Measurements from ENCODE around the gene PAX5.
"Not testable (repeated sequence)": the region's sequence is repeated elsewhere in the genome, so short reads cannot be mapped to it uniquely, and the experiment has no call there.

Gene PAX5

GRCh38 chr9:36873247-36873875, 160.7 kb downstream of the PAX5 start:
- peak; percentile 28 to 65 (median 54) for DNase-seq

GRCh38 chr9:36872641-36873040, 161.4 kb downstream of the PAX5 start:
- no peak for DNase-seq

GRCh38 chr9:36871606-36872005, 162.5 kb downstream of the PAX5 start:
- DNase-seq, result no peak

- DNase-seq, result no peak
Observed at GRCh38 chr9:36870960-36871359, 163.1 kb downstream of the PAX5 start.

DNA sequence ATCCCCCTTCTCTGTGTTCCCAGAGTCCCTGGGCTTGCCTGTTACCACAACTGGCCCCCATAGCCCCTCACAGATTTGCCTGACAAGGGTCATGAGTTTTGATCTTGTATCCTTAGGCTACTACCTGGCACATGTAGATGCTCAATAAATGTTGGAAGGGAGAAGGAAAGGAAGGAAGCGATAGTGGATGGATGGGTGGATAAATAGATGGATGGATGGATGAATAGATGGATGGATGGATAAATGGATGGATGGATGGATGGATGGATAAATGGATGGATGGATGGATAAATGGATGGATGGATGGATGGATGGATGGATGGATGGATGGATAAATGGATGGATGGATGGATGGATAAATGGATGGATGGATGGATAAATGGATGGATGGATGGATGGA, 164.5 kb downstream of the PAX5 start:
- DNase-seq, result not testable (repeated sequence)

DNA sequence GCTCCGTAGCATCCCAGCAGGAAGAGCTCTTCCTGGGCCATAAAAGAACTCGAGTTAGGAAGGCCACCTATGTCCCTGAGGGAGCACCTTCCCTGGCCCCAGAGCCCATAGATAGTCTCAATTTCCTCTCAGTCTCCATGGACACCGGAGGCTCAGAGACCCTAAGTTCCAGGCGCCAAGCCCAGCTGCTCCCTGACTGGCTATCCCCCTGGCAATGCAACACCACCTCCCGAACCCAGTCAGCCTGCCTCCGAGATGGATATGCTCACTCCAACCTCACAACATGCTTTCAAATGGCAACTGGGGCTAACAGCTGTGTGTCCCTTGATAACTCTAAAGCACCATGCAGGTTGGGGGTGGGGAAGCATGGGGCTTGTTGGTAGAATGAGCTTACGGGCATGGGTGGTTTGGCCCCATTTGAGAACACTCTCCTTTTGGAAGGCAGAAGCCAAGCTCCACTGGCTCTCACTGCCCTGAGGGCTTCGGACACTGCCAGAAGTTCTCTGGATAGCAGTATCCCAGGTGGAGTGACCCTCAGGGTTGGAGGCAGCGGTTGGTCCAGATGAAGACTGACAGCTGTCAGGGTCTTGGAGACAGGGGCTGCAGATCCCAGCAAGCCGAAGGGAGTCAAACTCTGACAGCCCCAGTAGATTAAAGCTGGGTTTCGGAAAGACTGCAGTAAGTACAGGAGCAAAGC, 165.3 kb downstream of the PAX5 start:
- no peak for DNase-seq

GRCh38 chr9:36867672-36868471, 166.2 kb downstream of the PAX5 start:
- no peak for DNase-seq

DNA sequence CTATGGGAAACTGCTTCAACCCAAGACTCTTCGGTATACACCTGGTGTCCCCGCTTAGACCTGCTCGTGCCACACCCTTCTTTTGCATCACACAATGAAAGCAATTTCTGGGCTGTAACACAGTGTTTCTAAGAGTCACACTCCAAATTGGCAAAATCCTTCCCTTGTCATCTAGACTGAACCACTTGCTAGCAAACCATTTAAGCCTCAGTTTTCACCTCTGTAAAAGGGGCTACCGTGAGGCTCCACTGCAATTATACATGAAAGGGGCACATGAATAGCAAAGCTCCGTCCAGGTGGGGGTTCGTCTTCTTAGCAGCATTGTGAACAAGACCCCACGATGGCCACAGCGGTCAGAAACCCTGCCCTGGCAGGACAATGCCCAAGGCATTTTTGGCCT, 166.8 kb downstream of the PAX5 start:
- DNase-seq, result no peak

DNA sequence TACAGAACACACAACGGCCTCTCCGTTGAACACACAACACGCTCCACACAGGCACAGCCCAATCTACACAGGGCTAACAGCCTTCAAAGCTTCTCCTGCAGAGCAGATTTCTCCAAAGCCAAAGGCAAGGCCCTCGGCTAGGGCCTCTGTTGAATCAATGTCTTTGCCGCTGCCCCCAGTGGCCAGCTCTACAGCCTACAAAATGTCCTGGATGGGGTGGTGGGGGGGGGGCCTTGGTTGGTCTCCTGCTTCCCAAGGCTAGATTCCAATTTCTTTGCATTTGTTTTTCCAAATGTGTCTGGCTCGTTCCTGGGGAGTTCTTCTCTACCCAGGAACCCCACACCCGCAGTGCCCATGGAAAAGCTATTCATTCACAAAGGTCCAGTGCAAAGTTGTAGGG, 167.2 kb downstream of the PAX5 start:
- no peak for DNase-seq

- DNase-seq, result no peak
Observed at GRCh38 chr9:36865731-36866635, 168.1 kb downstream of the PAX5 start.

DNA sequence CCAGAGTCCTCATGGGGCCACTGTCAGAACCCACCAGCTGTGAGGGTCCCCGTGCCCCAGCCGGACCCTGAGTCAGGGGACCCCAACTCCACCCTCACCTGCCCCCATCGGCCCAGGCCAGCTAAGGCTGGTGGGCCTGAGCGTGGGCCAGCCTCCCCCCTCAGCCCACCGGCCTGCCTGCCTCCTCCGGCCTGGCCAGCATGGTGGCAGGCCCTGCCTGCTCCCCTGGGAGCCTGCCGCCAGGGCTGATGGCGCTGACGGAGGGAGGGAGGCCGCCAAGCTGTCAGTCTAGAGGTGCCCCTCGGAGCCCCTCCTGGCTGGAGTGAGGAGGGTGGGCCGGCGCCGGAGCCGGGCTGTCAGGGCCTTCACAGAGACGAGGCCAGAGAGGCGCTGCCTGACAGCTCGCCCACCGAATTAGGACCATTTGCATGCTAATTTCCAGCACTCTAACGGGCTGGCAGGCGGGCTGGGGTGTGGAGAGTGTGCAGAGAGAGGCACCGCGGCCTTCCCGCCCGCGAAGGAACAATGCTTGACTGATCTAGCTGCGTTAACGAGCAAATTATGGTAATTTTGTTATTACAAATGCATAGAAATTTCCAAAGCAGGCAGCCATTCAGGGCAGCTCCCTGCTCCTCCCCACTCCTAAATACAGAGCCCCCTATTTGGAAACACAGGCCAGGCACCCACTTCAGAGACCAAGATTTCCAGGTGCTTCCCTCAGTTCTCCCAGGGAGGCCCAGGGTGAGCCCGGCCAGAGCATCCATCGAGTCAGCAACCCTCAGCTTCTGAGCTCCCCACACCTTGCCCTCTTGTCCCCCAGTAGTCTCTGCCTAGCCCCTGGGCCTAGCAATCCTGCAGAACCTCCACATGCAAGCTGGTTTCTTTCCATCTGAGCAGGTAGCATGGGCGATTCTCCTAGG, 169.3 kb downstream of the PAX5 start:
- DNase-seq, result no peak

GRCh38 chr9:36862206-36863145, 171.6 kb downstream of the PAX5 start:
- no peak for DNase-seq

GRCh38 chr9:36861528-36862205, 172.4 kb downstream of the PAX5 start:
- no peak for DNase-seq

DNA sequence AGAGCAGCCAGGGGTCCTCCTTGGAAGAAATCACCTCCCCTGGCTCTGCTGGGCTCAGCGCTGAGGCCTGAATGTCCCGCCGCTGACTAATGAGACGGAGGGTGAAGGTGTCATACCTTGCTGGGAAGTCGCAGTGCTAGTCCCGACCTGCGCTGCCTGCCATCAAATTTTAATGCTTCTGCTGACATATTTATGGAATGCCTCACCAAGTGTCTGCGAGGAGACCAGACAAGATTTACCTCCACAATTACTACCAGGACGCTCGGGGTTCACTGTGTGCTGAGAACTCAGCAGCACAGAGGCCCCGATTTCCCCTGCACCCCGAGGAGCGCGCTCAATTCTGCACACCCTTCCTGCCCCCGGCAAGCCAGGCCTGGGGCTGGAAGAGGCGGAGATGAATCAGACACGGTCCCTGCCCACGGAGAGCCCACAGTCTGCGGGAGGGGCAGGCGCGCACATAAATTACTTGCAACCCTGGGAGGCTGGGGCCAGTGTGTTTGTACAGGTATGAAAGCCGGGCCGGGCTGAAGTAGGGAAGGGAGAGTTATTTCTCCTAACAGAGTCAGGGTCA, 175.2 kb downstream of the PAX5 start:
- no peak for DNase-seq

- DNase-seq, result peak in 2 of 5 experiments; percentile 10 to 59
Observed at GRCh38 chr9:36855448-36856315, 178.4 kb downstream of the PAX5 start.

DNA sequence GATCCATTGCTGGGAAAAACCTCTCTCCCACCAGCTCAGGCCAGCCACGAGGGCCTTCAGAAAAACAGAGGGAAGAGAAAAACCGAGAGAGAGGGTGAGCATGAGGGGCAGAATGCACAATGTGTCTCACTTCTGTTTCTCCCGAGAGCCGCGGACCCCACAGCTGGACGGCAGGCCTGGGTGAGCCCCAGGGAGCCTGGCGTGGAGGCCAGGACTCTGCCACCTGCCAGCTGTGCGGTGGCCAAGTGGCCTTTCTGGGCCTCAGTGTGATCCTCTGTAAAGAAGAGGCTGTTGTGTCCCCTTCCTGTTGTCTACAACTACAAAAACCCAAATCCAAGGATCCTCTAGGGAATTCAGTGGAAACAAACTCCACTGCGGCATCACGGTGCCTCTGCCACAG, 179.3 kb downstream of the PAX5 start:
- DNase-seq, result no peak

DNA sequence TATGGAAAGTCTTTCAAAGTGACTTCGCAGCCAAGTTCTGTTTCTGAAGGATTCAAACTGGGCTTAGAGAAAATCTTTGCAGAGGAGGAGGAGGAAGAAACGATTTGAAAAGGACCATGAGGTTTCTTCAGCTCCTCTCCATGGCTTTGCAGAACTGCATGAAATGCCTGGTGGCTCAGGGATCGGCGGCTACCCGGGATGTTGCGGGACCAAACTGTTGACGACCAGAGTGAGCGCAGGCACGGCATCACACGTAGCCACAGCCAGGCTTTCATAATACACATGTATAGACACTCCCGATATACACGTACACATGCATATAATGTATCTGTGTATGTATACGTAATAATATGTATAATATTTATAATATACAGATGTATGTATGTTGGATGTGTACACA, 180.0 kb downstream of the PAX5 start:
- no peak for DNase-seq

DNA sequence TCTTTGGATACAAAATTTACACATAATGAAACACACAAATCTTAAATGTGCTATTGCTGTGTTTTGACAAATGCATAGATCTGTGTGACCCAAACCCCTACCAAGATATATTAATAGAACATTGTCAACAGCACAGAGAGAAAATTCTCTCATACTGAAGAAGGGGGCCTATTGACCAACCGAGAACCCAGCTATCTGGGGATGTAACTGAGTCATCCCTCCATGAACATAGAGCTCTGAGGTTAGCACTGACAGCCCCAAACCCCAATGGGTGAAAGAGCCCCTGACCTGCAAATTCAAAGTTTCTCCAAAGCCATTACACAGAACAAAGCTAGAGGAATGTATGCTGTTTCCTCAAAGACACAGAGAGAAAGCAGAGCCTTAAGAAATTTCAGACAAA, 180.8 kb downstream of the PAX5 start:
- no peak for DNase-seq

Data from T-helper 2 cell (primary cell).